Stimulated activated CD8-positive, alpha-beta memory T cell treated with anti-CD3 and anti-CD28 coated beads, Interleukin-4, amount 100 ng/mL, for 24 hours (primary cell): ENCODE data around the gene SNRPA.
"Not testable (repeated sequence)": the region's sequence is repeated elsewhere in the genome, so short reads cannot be mapped to it uniquely, and the experiment has no call there.

ENCODE experiments used
- DNase-seq: peaks from one replicate; pipeline ENCODE4 v3.0.0-alpha.2; 2020; ENCODE audit warnings: low read depth

SNRPA gene

DNA sequence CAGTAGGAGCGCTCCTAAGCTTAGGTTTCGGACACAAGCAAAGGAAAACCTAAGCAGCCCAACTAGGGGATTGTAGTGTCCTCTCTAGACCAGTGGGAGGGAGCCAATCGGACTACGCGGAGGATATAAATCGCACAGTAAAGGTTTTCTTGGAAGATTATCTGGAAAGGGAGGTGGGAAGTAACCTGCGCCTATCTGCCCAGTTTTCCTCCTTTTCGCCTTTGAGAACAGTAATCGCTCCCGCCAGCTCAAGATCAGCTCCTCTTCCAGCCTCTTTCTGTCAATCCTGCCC, 26.6 kb downstream of the SNRPA start:
- no peak for DNase-seq

DNA sequence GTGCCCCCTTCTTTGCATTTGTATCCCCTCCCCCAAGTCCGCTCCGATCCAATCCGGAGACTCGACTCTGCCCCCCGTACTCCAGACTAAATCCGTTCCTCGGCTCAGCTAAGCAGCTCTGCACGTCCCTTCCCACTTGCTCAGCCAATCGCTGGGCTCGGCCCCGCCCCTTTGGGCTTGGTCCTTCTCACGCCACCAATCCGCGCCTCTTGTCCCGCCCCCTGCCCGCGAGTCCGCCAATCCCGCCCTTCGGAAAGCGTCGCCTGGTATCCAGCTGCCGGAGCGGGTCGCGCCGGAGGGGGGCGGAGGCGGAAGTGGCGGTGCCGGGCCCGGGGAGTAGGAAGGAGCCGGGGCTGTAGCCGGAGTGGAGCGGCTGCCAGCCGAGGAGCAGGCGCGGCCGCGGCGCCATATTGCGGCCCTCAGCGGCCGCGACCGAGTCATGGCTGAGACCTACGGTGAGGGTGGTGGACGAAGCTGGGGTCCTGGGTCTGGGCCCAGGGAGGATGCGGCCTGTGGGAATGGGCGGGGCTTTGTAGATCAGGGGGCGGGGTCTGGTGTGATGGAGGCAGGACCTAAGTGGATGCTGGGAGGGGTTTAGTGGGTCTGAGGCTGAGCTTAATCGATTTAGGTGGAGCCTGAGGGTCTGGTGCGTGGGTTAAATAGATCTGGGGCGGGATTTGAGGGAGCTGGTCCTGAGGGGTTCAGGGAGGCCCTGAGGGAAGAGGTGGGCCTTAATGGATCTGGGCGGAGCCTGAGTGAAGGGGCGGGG, 27.1 kb downstream of the SNRPA start, which contains the start of gene RAB4B:
TSS of gene RAB4B (plus strand) at position 311 of the 769 bp plus-strand sequence. CDS start at position 440, 129 bp downstream.
- DNase-seq, result peak; percentile 100

DNA sequence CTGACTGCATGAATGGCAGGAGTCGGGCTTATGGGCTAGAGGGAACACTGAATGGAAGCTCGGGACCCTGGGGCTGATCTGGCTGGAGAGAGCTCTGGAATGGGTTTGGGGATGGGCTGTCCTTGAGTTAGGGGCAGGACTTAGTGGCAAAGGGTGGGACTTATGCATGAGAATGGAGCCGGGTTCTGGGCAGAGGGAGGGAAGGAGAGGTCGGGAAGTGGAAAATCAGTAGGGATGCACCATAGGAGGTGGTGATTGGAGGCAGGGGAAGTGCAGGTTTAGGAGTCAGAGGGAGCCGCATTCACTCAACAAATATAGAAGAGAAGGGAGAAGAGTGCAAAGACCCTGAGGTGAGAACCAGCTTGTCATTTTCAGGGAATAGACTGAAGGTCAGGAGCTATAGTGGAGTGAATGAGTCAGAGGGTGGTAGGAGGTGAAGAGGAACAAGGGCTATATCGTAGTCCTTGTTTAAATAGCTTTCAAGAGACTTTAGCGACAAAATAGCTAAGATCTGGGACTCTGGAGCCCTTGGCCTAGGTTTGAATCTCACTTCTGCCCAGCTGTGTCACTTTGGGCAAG, 27.8 kb downstream of the SNRPA start:
- DNase-seq, result no peak

- no peak for DNase-seq
Measured at GRCh38 chr19:40780582-40780981, 29.6 kb downstream of the SNRPA start.

DNA sequence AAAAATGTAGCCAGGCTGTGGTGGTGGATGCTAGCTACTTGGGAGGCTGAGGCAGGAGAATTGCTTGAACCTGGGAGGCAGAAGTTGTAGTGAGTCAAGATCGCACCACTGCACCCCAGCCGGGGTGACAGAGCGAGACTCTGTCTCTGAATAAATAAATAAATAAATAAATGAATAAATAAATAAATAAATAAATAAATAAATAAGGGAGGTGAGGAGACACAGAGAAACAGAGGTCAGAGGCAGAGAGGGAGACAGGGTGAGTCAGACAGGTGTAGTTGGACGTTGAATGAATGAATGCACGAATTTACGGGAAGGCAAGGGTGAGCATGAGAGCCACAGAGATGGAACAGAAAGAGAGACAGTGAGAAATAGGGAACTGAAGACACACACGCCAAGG, 30.1 kb downstream of the SNRPA start:
- no peak for DNase-seq

GRCh38 chr19:40783711-40784110, 32.7 kb downstream of the SNRPA start:
- DNase-seq, result no peak

GRCh38 chr19:40784146-40784545, 33.1 kb downstream of the SNRPA start:
- not testable (repeated sequence) for DNase-seq

DNA sequence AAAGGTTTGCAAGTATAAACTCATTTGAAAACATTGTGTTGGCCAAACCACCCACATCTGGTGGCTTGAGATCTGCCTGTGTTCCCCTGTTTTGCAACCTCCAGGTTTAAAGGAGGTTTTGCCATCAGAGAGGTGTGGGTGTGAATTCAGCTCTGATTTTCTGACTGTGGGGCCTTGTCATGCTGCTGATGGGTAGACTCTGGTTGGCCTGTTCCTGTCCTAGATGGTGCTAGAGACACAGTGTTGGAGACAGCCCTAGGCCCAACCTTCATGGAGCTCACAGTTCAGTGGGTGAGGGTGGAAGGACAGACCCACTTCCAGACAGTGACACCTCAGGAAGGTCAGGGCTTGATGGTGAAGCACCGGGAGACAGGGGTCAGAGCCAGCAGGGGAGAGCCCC, 34.5 kb downstream of the SNRPA start:
- no peak for DNase-seq

- no peak for DNase-seq
Measured at GRCh38 chr19:40786060-40787037, 35.3 kb downstream of the SNRPA start.

- no peak for DNase-seq
Measured at GRCh38 chr19:40791349-40791748, 40.3 kb downstream of the SNRPA start.

DNA sequence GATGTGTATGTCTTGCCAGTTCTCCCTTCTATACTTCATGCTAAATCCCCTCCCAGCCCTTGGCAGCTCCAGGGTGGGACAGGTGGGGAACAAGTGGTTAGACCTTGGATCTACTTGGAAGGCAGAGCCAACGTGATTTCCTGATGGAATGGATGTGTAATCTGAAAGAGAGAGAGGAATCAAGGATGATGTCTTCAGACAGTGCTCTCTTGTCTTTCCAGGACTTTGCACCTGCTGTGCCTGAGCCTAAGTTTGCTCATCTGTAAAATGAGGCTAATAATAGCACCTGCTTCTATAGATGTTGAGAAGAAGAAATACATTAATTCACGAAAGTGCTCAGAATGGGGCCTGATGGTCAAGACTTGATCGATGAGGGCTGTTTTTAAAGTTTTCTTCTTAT, 41.0 kb downstream of the SNRPA start:
- DNase-seq, result no peak

DNA sequence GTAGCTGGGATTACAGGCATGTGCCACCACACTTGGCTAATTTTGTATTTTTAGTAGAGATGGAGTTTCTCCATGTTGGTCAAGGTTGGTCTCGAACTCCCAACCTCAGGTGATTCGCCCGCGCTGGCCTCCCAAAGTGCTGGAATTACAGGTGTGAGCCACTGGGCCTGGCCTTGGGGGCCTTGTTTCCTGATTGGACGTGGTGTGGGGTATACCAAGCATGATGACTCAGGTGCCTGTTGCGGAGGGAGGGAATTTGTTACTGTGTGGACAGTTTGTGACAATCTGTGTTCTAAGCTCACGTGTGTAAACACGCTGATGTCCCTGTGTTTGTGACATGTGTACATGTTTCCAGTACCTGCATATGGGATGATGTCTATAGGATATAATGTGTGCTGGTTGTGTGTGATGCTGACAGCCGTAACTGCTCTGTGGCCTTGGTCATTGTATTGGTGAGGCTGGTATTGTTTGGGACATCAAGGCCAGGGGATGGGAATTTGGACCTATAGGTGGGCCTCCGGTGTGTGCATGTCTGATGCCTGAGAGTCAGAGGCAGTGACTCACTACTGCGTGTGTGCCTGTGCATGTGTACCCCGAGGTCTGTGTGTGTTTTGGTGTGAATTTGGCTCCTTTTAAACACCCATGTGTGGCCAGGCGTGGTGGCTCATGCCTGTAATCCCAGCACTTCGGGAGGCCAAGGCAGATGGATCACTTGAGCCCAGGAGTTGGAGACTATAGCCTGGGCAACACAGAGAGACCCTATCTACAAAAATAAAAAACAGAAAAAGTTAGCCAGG, 46.4 kb downstream of the SNRPA start:
- DNase-seq, result no peak

GRCh38 chr19:40797963-40798682, 47.1 kb downstream of the SNRPA start:
- no peak for DNase-seq

DNA sequence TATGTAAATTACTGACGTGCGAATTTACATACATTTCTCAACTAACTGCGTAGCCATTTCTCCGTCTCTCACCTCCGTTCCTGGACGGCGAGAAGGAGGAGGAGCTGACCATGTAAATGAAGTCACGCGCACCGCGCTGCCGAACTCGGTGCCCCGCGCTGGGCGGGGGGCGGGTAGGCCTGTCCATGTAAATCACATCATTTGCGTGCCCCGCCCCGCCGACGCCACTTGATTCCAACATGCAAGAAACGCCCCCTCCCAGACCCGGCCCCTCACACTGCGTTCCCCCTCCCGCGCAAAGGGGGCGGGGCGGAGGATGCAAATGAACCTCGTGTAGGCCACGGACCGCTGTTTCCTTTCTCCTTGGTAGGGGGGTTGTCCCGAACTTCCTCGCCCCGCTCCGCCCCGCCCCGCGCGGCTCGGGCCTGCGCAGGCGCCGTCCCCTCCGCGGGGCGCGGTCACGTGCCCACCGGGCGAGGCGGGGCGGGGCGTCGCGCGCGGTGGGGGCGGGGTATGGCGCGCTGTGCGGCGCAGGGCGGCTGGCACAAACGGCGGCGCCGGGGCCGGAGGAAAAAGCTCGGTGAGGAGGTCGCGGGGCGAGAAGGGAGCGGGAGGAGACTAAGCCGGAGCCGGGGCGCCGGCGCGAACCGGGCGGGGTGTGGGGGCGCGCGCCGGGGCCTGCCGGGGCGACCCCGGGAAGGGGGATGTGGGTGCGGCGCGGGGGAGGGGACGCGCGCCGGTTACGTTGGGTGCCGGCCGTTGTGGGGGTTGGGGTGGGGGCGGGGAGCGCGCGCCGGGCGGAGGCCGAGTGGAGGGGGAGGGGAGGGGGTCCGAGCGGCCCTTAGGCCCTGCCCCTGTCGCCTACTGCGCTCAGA, 47.9 kb downstream of the SNRPA start, which contains the start of gene EGLN2:
TSS of gene EGLN2 (plus strand) at position 509 of the 875 bp plus-strand sequence. CDS start 1,382 bp downstream, outside the sequence.
- peak; percentile 100 for DNase-seq

- no peak for DNase-seq
Measured at GRCh38 chr19:40799558-40800338, 48.7 kb downstream of the SNRPA start.

- DNase-seq, result no peak
Measured at GRCh38 chr19:40800339-40800996, 49.5 kb downstream of the SNRPA start.

GRCh38 chr19:40800997-40801377, 50.0 kb downstream of the SNRPA start:
- DNase-seq, result no peak

DNA sequence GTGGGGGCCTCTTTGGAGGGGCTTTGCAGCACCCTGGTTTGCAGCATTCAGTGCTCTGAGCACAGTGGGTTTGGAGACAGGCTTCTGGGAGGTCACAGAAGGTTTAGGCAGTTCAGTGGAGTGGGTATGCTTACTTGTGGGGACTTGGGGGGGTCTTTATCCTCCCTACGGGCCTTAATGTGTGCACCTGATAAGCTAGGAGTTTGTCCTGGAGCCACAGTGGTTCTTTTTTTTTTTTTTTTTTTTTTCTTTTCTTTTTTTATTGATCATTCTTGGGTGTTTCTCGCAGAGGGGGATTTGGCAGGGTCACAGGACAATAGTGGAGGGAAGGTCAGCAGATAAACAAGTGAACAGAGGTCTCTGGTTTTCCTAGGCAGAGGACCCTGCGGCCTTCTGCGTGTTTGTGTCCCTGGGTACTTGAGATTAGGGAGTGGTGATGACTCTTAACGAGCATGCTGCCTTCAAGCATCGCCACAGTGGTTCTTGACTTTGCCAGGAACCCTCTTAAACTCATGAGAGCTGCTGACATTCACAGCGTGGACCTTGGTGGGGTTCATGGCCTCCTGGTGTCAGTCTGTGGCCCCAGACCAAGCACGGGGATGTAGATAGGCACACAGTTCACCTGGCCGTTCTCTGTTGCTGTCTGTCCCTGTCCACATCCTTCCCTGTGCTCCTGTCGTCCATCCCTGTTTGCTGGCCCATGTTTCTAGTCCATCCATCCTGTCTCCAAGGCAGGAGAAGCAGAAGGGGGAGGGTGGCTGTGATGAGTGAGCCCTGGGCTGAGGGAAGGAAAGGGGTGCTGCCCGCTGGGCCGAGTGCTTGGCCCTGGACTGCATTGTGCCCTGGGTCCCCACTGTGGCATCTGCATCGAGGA, 50.7 kb downstream of the SNRPA start:
- no peak for DNase-seq
